Kidney epithelial cell (primary cell): ENCODE measurements around the gene BTBD7. TPM values are rescaled to one million over a fixed set of nuclear protein-coding genes. Genes with fewer than 3 reads are reported as not detected.

Source experiments
- DNase-seq: peaks from one replicate; pipeline ENCODE4 v3.0.0-alpha.2; 2010; ENCODE audit warnings: low read depth
- H3K27me3 ChIP-seq: 2 replicates; pipeline ENCODE4 v1.6.0; 2011; ENCODE audit warnings: low read length; ENCODE audit not compliant: control insufficient read depth, insufficient read depth
- H3K36me3 ChIP-seq: 2 replicates; pipeline ENCODE4 v1.5.1; 2011; ENCODE audit warnings: low read length; ENCODE audit not compliant: control insufficient read depth, insufficient read depth
- H3K4me3 ChIP-seq: 2 replicates; pipeline ENCODE4 v1.5.1; 2011; ENCODE audit warnings: low read depth, mild to moderate bottlenecking, control low read depth, low read length
- CTCF ChIP-seq: IDR thresholded peaks from 2 replicates; pipeline ENCODE4 v1.5.1; 2011; ENCODE audit warnings: mild to moderate bottlenecking, moderate library complexity, low read length, control low read depth, inconsistent platforms; ENCODE audit not compliant: insufficient read depth, poor library complexity, severe bottlenecking
- total RNA-seq: library from RNA; depleted of rRNA; stranded (reverse); fragments of >200 nt; gene quantifications from 2 replicates; pipeline ENCODE4 v1.2.3, GENCODE V29; 2015

BTBD7 gene
- total RNA-seq, 1 donor from 2014 or later: 29.6 TPM

- Histone ChIP-seq H3K4me3 (peak overlapping the region; percentile 94), H3K36me3 (no peaks in the 10 kb centered on the region), H3K27me3 (no peaks in the 10 kb centered on the region)
- no peak for DNase-seq
- TF ChIP-seq CTCF: no peak
Observed at GRCh38 chr14:93331728-93332396, 974 bp downstream of the BTBD7 start.

- Histone ChIP-seq H3K4me3 (peak overlapping the region; percentile 94), H3K27me3 (no peaks in the 10 kb centered on the region), H3K36me3 (no peaks in the 10 kb centered on the region)
- no peak for TF ChIP-seq CTCF
- DNase-seq: no peak
Observed at GRCh38 chr14:93331002-93331727, 1.7 kb downstream of the BTBD7 start.

- TF ChIP-seq CTCF: no peak
- Histone ChIP-seq H3K4me3 (peak overlapping the region; percentile 94), H3K27me3 (no peaks in the 10 kb centered on the region), H3K36me3 (no peaks in the 10 kb centered on the region)
- DNase-seq: no peak
Observed at GRCh38 chr14:93330609-93331000, 2.2 kb downstream of the BTBD7 start.

GRCh38 chr14:93329965-93330608 lies 2.7 kb downstream of the BTBD7 start:
- Histone ChIP-seq H3K27me3 (no peaks in the 10 kb centered on the region), H3K36me3 (no peaks in the 10 kb centered on the region), H3K4me3 (peak overlapping the region; percentile 19)
- no peak for TF ChIP-seq CTCF
- DNase-seq: peak; percentile 56

- TF ChIP-seq CTCF: no peak
- DNase-seq: no peak
- no peaks in the 10 kb centered on the region for H3K27me3 ChIP-seq
- H3K36me3 ChIP-seq: no peaks in the 10 kb centered on the region
- H3K4me3 ChIP-seq: no peak overlapping the region
Observed at GRCh38 chr14:93328546-93328945, 4.3 kb downstream of the BTBD7 start.
